GM18508 (cell line): Measurements from ENCODE around the gene TMSB15B.
"Not testable (repeated sequence)": the region's sequence is repeated elsewhere in the genome, so short reads cannot be mapped to it uniquely, and the experiment has no call there.

ENCODE experiments used
- ATAC-seq: cut with Tn5 transposase; IDR thresholded peaks from one replicate; pipeline ENCODE4 v1.9.1; 2021; ENCODE audit warnings: moderate number of reproducible peaks; ENCODE audit not compliant: insufficient read depth, unreplicated experiment

TMSB15B gene

GRCh38 chrX:103962411-103963278 lies at the start of gene TMSB15B:
TSS of gene TMSB15B (plus strand) at chrX:103962627.
- peak; percentile 85 for ATAC-seq

- no peak for ATAC-seq
Observed at GRCh38 chrX:103913356-103914020, 48.9 kb upstream of the TMSB15B start.

- no peak for ATAC-seq
Observed at GRCh38 chrX:103918050-103918449, 44.4 kb upstream of the TMSB15B start.

GRCh38 chrX:103918571-103919269 lies 43.7 kb upstream of the TMSB15B start:
- peak; percentile 43 for ATAC-seq

GRCh38 chrX:103919270-103919637 lies 43.2 kb upstream of the TMSB15B start:
- peak; percentile 22 for ATAC-seq

- ATAC-seq, result peak; percentile 53
Observed at GRCh38 chrX:103920515-103920914, 41.9 kb upstream of the TMSB15B start.

GRCh38 chrX:103927030-103927429 lies 35.4 kb upstream of the TMSB15B start:
- no peak for ATAC-seq

GRCh38 chrX:103927633-103928032 lies 34.8 kb upstream of the TMSB15B start:
- no peak for ATAC-seq

GRCh38 chrX:103932133-103932532 lies 30.3 kb upstream of the TMSB15B start:
- peak; percentile 70 for ATAC-seq

- not testable (repeated sequence) for ATAC-seq
Observed at GRCh38 chrX:103940257-103940656, 22.2 kb upstream of the TMSB15B start.

- ATAC-seq, result no peak
Observed at GRCh38 chrX:103941201-103941975, 21.0 kb upstream of the TMSB15B start.

GRCh38 chrX:103949506-103949905 lies 12.9 kb upstream of the TMSB15B start:
- no peak for ATAC-seq

- no peak for ATAC-seq
Observed at GRCh38 chrX:103953353-103953752, 9.1 kb upstream of the TMSB15B start.

- ATAC-seq, result no peak
Observed at GRCh38 chrX:103954259-103954658, 8.2 kb upstream of the TMSB15B start.

GRCh38 chrX:103960599-103960998 lies 1.8 kb upstream of the TMSB15B start:
- not testable (repeated sequence) for ATAC-seq

- not testable (repeated sequence) for ATAC-seq
Observed at GRCh38 chrX:103983508-103983907, 21.1 kb downstream of the TMSB15B start.

GRCh38 chrX:103999234-103999633 lies 36.8 kb downstream of the TMSB15B start:
- peak; percentile 71 for ATAC-seq

GRCh38 chrX:104008831-104009230 lies 46.4 kb downstream of the TMSB15B start:
- ATAC-seq, result no peak

- no peak for ATAC-seq
Observed at GRCh38 chrX:104013158-104013557, 50.7 kb downstream of the TMSB15B start.

- ATAC-seq, result no peak
Observed at GRCh38 chrX:104013606-104014005, 51.2 kb downstream of the TMSB15B start, which contains the start of gene H2BW1. TSS of gene H2BW1 (minus strand) at chrX:104013708. CDS start at chrX:104013576, 132 bp downstream.
